Lower leg skin (tissue), 3 donors: Measurements from ENCODE around the gene DDN.

Experiments
- CTCF ChIP-seq, 3 donors: fragments of 450-650 bp; IDR thresholded peaks; one replicate each; pipeline ENCODE4 v1.5.1; 2016; ENCODE audit warnings: antibody characterized with exemption in 3 of 3, mild to moderate bottlenecking in 3 of 3, moderate library complexity in 2 of 3
- POLR2A ChIP-seq, 2 donors: fragments of 450-650 bp; IDR thresholded peaks; one replicate each; pipeline ENCODE4 v1.6.1; 2016 to 2017; ENCODE audit warnings: antibody characterized with exemption in 2 of 2, mild to moderate bottlenecking in 1 of 2, moderate library complexity in 1 of 2

DNA sequence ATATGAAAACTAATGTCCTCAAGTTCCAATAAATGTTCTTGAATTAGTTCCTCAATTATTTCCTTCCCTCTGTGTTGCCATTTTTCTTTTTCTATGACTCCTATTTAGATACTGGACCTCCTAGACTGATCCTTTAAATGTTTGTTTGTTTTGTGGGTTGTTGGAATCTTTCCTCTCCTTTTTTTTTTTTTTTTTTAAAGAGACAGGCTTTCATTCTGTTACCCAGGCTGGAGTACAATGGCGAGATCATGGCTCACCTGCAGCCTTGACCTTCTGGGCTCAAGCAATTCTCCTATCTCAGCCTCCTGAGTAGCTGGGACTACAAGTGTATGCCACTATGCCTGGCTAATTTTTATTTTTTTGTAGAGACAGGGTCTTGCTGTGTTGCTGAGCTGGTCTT lies 9.8 kb upstream of the DDN start:
- TF ChIP-seq POLR2A (IDR thresholded peaks at IDR 0.05) (no peak), CTCF (IDR thresholded peaks at IDR 0.05) (no peak)
